Measurements from ENCODE around the gene TMEM205.

DNA sequence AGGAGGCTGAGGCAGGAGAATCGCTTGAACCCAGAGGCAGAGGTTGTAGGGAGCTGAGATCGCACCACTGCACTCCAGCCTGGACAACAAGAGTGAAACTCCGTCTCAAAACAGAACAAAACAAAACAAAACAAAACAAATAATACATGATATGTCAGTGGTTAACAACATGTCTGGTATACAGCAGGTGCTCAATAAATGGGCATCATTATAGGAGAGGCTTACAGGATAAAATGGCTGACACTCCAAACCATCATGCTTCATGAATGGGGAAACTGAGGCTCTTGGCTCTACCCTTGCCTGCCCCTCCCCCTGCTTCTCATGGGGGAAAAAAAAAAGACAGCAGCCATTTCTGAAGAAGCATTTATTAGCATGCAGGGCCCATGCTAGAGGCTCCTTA is 3.6 kb downstream of the TMEM205 start:
- no peak for TF ChIP-seq EZH2phosphoT487 (IDR thresholded peaks at IDR 0.05; ENCODE audit: insufficient read depth, low read depth)
- no peak for TF ChIP-seq EZH2 (IDR thresholded peaks at IDR 0.05; ENCODE audit: insufficient read depth, poor library complexity, severe bottlenecking)
